ENCODE results near the gene CIAO2B. TPM values are rescaled to one million over a fixed set of nuclear protein-coding genes. Genes with fewer than 3 reads are reported as not detected.

Gene CIAO2B
- total RNA-seq, 1 experiment from 2014 or later: 59.7 TPM

GRCh38 chr16:66894948-66895688 is 39.1 kb downstream of the CIAO2B start:
- POLR2A ChIA-PET: interaction anchor here (0.5 to 0.9 kb wide), 3 partner anchors 15 to 365 kb away, joined by 3 to 4 read pairs (median 3); partner anchors contain the start of gene PDP2
- Mint-ChIP-seq H3K27me3 (ENCODE audit: low read depth) (no peaks in the 10 kb centered on the region; the same call in 1 of the 2 replicates), H3K9me3 (no peaks in the 10 kb centered on the region), H3K27ac (peak overlapping the region; percentile 19), H3K4me1 (peaks cover 7% of the 10 kb centered on the region), H3K36me3 (no peaks in the 10 kb centered on the region), H3K4me3 (no peak overlapping the region)
- DNase-seq (ENCODE audit: low spot score): peak; percentile 69
- CTCF ChIA-PET: interaction anchor here (0.7 to 11.5 kb wide), 24 partner anchors 9 to 260 kb away, joined by 3 to 175 read pairs (median 6); partner anchors contain the start of genes CDH16, CES3, CIAO2B and NAE1
- peak; percentile 85 for ATAC-seq
- TF ChIP-seq MXD4 (CRISPR knock-in tag; IDR thresholded peaks at IDR 0.05; ENCODE audit: borderline replicate concordance): no peak
- TF ChIP-seq ZNF396 (CRISPR knock-in tag; IDR thresholded peaks at IDR 0.05; ENCODE audit: borderline replicate concordance): no peak
- no peak for TF ChIP-seq ZNF317 (CRISPR knock-in tag; IDR thresholded peaks at IDR 0.05; ENCODE audit: borderline replicate concordance, low read depth)
- no peak for TF ChIP-seq TEAD1 (CRISPR knock-in tag; IDR thresholded peaks at IDR 0.05)
- TF ChIP-seq JUN (CRISPR knock-in tag; IDR thresholded peaks at IDR 0.05): no peak
- TF ChIP-seq ZNF532 (CRISPR knock-in tag; IDR thresholded peaks at IDR 0.05; ENCODE audit: borderline replicate concordance): 0 out of 2 replicates have a peak, but pooled peaks have one; percentile 21
- TF ChIP-seq TCF7 (CRISPR knock-in tag; IDR thresholded peaks at IDR 0.05; ENCODE audit: low read depth): no peak
- no peak for TF ChIP-seq SMAD3 (CRISPR knock-in tag; IDR thresholded peaks at IDR 0.05; ENCODE audit: borderline replicate concordance)
- TF ChIP-seq CTCF (IDR thresholded peaks at IDR 0.05): peak; percentile 32; the same call in 1 of the 2 replicates
- TF ChIP-seq ATF3 (CRISPR knock-in tag; conservative IDR thresholded peaks at IDR 0.05): no peak

- no peaks in the 10 kb centered on the region for H3K27me3 Mint-ChIP-seq (ENCODE audit: low read depth)
- CTCF ChIA-PET: interaction anchor here (1.3 to 11.5 kb wide), 9 partner anchors 10 to 261 kb away, joined by 4 to 175 read pairs (median 11); partner anchors contain the start of genes PDP2 and RRAD
- no peak overlapping the region for H3K27ac Mint-ChIP-seq
- no peak overlapping the region for H3K4me3 Mint-ChIP-seq
- no peaks in the 10 kb centered on the region for H3K4me1 Mint-ChIP-seq
- no peaks in the 10 kb centered on the region for H3K36me3 Mint-ChIP-seq
- H3K9me3 Mint-ChIP-seq: no peaks in the 10 kb centered on the region
- ATAC-seq: no peak; the same call in 1 of the 2 replicates
- no peak for DNase-seq (ENCODE audit: low spot score)
- POLR2A ChIA-PET: no interaction called here
- no peak for TF ChIP-seq NR3C1 (CRISPR knock-in tag; conservative IDR thresholded peaks at IDR 0.05; ENCODE audit: low read depth)
- TF ChIP-seq RORB (CRISPR knock-in tag; IDR thresholded peaks at IDR 0.05): no peak
- no peak for TF ChIP-seq ZMAT4 (CRISPR knock-in tag; IDR thresholded peaks at IDR 0.05)
- TF ChIP-seq JAZF1 (CRISPR knock-in tag; IDR thresholded peaks at IDR 0.05): no peak
- TF ChIP-seq PRDM15 (CRISPR knock-in tag; IDR thresholded peaks at IDR 0.05): no peak
- TF ChIP-seq E2F5 (CRISPR knock-in tag; IDR thresholded peaks at IDR 0.05): no peak
- TF ChIP-seq MLX (CRISPR knock-in tag; IDR thresholded peaks at IDR 0.05): no peak
Measured at GRCh38 chr16:66894055-66894454, 40.1 kb downstream of the CIAO2B start.
